Tibial nerve (tissue), 4 donors: ENCODE results near the gene UBE2E1. TPM values are rescaled to one million over a fixed set of nuclear protein-coding genes. Genes with fewer than 3 reads are reported as not detected.

Source experiments
- DNase-seq, 2 donors: peaks; one replicate each; pipeline ENCODE4 v3.0.0-alpha.2; 2019; ENCODE audit warnings: low spot score in 2 of 2
- H3K27ac ChIP-seq, 4 donors: fragments of 200-600 bp; sonication (generic) in 3 of 4; one replicate each; pipeline ENCODE4 v1.5.1; 2017 to 2019; ENCODE audit warnings: mild to moderate bottlenecking in 1 of 4
- H3K27me3 ChIP-seq, 2 donors: fragments of 200-600 bp; sonication (generic) in 1 of 2; one replicate each; pipeline versions ENCODE4 v1.5.1 to v1.6.0; 2017 to 2019
- H3K36me3 ChIP-seq, 3 donors: fragments of 200-600 bp; sonication (generic); one replicate each; pipeline ENCODE4 v1.5.1; 2018 to 2019
- H3K4me1 ChIP-seq, 4 donors: fragments of 200-600 bp; sonication (generic) in 3 of 4; one replicate each; pipeline ENCODE4 v1.5.1; 2017 to 2019
- H3K4me3 ChIP-seq, 4 donors: fragments of 200-600 bp; sonication (generic) in 3 of 4; one replicate each; pipeline ENCODE4 v1.5.1; 2017 to 2019; ENCODE audit warnings: mild to moderate bottlenecking in 1 of 4, moderate library complexity in 1 of 4
- H3K9me3 ChIP-seq, 4 donors: fragments of 200-600 bp; sonication (generic) in 3 of 4; one replicate each; pipeline ENCODE4 v1.5.1; 2017 to 2019
- EP300 ChIP-seq, 2 donors: sonication (generic); formaldehyde crosslinking; IDR thresholded peaks; one replicate each; pipeline ENCODE4 v1.6.1; 2017; ENCODE audit warnings: antibody characterized with exemption in 2 of 2, mild to moderate bottlenecking in 1 of 2
- POLR2A ChIP-seq, 2 donors: fragments of 450-650 bp; IDR thresholded peaks; one replicate each; pipeline ENCODE4 v1.6.1; 2017; ENCODE audit warnings: antibody characterized with exemption in 2 of 2, mild to moderate bottlenecking in 2 of 2, moderate library complexity in 2 of 2
- WGBS, 2 donors: methylation state at CpG; one replicate each; pipeline ENCODE4 v1.1.5; 2018; 5-methylcytosine and 5-hydroxymethylcytosine counted together
- total RNA-seq, 4 donors: library from RNA; depleted of rRNA; stranded (reverse); fragments of >200 nt; gene quantifications; one replicate each; pipeline ENCODE4 v1.1.0, GENCODE V29; 2016
- TF ChIP-seq, protein P1 (sequence below), 5 experiments: fragments of 200-600 bp in 3 of 5; fragments of 450-650 bp in 2 of 5; sonication (generic) in 3 of 5; IDR thresholded peaks; one replicate each; pipeline ENCODE4 v1.5.1; 2016 to 2019; ENCODE audit warnings: antibody characterized with exemption in 5 of 5, mild to moderate bottlenecking in 3 of 5, moderate library complexity in 2 of 5

Gene UBE2E1
- total RNA-seq, 4 donors from 2014 or later = 55.1 to 132 (median 99.5) TPM

DNA sequence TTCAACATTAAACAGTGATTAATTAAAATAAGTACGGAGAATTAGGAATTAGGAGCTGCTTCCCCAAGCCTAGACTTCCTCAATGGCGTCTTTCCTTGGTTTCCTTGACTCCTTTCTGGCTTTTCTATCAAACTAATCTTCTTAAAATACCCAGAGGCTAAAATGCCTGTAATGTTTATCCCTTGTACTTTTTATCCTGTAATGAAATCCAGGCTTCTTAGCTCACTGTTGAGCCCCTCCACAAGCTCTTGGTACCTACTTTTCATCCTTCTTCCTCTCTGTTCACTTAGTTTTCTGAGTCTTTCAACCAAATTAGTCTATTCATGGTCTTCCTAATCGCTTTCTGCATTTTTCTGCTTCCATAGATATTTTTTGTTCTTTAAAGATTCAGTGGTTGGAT is 6.9 kb upstream of the UBE2E1 start:
- Histone ChIP-seq H3K27ac (no peak overlapping the region), H3K27me3 (no peaks in the 10 kb centered on the region), H3K9me3 (no peaks in the 10 kb centered on the region), H3K36me3 (no peaks in the 10 kb centered on the region), H3K4me3 (no peak overlapping the region), H3K4me1 (no peaks in the 10 kb centered on the region)
- WGBS, 2 donors = 62 to 79% methylated on average over 3 of the region's 3 CpGs
- TF ChIP-seq POLR2A (IDR thresholded peaks at IDR 0.05) (no peak), EP300 (IDR thresholded peaks at IDR 0.05) (no peak)
- TF ChIP-seq, protein P1, sequence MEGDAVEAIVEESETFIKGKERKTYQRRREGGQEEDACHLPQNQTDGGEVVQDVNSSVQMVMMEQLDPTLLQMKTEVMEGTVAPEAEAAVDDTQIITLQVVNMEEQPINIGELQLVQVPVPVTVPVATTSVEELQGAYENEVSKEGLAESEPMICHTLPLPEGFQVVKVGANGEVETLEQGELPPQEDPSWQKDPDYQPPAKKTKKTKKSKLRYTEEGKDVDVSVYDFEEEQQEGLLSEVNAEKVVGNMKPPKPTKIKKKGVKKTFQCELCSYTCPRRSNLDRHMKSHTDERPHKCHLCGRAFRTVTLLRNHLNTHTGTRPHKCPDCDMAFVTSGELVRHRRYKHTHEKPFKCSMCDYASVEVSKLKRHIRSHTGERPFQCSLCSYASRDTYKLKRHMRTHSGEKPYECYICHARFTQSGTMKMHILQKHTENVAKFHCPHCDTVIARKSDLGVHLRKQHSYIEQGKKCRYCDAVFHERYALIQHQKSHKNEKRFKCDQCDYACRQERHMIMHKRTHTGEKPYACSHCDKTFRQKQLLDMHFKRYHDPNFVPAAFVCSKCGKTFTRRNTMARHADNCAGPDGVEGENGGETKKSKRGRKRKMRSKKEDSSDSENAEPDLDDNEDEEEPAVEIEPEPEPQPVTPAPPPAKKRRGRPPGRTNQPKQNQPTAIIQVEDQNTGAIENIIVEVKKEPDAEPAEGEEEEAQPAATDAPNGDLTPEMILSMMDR (IDR thresholded peaks at IDR 0.05) = no peak
- no peak for DNase-seq

DNA sequence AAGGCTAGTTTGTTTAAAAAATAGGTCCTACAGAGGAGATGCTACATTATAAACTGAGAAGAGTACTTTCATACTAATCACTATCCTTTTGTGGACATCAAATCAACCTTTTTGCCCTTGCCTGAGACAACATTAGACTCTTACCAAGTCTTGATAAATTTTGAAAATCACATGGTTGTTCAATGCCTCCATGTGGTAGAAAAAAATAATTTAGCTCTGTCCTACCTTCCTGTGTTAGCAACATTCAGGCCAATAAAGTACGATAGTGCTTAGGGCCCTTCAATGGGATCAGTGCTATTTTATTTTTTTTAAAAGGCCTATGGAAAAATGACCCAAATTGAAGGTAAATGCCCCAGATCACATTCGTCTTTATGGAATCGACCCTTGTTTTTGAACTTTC is 5.0 kb upstream of the UBE2E1 start:
- H3K4me3 ChIP-seq = no peak overlapping the region
- peaks cover 0 to 5% (median 0%) of the 10 kb centered on the region in 4 donors for H3K4me1 ChIP-seq
- 59 to 72% methylated on average over 3 of the region's 3 CpGs for WGBS, 2 donors
- no peaks in the 10 kb centered on the region for H3K9me3 ChIP-seq
- no peaks in the 10 kb centered on the region for H3K27me3 ChIP-seq
- TF ChIP-seq, protein P1 (IDR thresholded peaks at IDR 0.05) = peak in 3 of 5 experiments; percentile 7 to 56 (median 33)
- TF ChIP-seq EP300 (IDR thresholded peaks at IDR 0.05) = no peak
- TF ChIP-seq POLR2A (IDR thresholded peaks at IDR 0.05) = no peak
- DNase-seq = no peak
- H3K27ac ChIP-seq = no peak overlapping the region
- no peaks in the 10 kb centered on the region for H3K36me3 ChIP-seq

DNA sequence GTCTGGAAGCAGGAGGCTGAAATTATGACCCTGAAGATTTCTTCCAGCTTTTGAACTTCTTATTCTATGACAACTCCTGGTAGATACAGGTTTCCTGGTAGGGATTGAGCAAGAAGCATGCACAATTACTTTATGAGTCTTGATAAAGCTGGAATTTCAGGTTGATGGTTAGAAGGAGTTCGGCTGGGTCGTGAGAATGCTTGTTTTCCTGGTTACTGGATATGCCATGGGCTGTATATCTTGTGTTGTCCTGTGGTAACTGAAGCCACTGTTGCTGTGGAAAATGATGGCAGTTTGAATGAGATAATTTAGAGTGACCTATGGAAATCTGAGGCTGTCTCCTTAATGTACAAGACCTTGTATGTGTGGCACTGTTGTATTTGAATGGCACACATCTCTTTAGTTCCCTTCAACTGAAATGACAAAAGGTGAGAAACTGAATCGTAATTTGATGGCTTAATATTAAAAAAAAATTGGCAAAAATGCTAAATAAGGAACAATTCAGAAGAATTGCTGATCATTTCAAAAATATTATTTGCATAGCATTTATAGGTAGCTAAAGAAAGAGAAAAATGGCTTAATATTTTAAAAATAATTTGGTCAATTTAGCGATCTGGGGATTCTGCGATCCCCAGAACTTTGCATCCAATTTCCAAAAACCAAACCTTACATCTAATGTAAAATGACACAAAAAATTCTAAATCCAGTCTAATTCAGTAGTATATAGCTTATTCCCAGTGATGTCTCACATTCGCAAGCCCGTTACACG is 1.1 kb upstream of the UBE2E1 start:
- Histone ChIP-seq H3K9me3 (no peaks in the 10 kb centered on the region), H3K36me3 (no peaks in the 10 kb centered on the region), H3K27me3 (no peaks in the 10 kb centered on the region), H3K4me1 (peaks cover 0 to 29% (median 10%) of the 10 kb centered on the region in 4 donors), H3K27ac (no peak overlapping the region), H3K4me3 (no peak overlapping the region)
- DNase-seq = no peak
- WGBS, 2 donors = 85 to 87% methylated on average over 8 of the region's 8 CpGs
- TF ChIP-seq, protein P1 (IDR thresholded peaks at IDR 0.05) = no peak
- no peak for TF ChIP-seq POLR2A (IDR thresholded peaks at IDR 0.05)
- no peak for TF ChIP-seq EP300 (IDR thresholded peaks at IDR 0.05)

DNA sequence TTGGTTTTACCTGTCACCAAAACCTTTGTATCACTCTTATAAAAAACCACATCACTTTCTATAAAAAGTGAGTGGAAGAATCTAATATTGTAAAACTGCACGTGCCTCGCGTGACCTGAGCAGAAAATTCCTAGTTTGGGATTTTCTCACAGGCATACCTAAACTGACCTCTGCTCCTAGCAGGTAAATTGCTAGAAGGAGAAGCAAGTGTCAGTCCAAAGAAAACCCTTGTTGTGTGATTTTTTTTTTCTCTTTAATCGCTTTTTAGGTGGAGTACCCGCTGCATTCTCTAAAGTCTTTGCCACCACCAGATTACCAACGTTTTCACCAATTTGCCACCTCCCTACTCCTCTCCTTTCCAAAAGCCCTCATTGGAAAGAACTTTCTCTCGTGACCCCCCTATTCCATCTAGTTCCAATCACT is 534 bp upstream of the UBE2E1 start:
- Histone ChIP-seq H3K4me3 (peak overlapping the region; percentile 89 to 95 (median 92)), H3K27ac (peak overlapping the region in 3 of 4 donors; percentile 92 to 94 (median 94)), H3K36me3 (no peaks in the 10 kb centered on the region), H3K4me1 (peaks cover 0 to 35% (median 11%) of the 10 kb centered on the region in 4 donors), H3K27me3 (no peaks in the 10 kb centered on the region), H3K9me3 (no peaks in the 10 kb centered on the region)
- TF ChIP-seq POLR2A (IDR thresholded peaks at IDR 0.05) = no peak
- TF ChIP-seq, protein P1 (IDR thresholded peaks at IDR 0.05) = no peak
- TF ChIP-seq EP300 (IDR thresholded peaks at IDR 0.05) = no peak
- 44 to 47% methylated on average over 7 of the region's 7 CpGs for WGBS, 2 donors
- DNase-seq = no peak
